NCI-H510A treated with DMSO at 0.1 percent for 48 hours (cell line): Measurements from ENCODE around the gene SESN2.

ENCODE experiments used
- DNase-seq: peaks from one replicate; lab custom pipeline; 2025; lab: John Stamatoyannopoulos, UW

SESN2 gene

GRCh38 chr1:28259252-28259933, at the start of gene SESN2:
Gene SESN2 (plus strand): TSS chr1:28259518. CDS start chr1:28259848, 330 bp downstream.
- peak; percentile 98 for DNase-seq

DNA sequence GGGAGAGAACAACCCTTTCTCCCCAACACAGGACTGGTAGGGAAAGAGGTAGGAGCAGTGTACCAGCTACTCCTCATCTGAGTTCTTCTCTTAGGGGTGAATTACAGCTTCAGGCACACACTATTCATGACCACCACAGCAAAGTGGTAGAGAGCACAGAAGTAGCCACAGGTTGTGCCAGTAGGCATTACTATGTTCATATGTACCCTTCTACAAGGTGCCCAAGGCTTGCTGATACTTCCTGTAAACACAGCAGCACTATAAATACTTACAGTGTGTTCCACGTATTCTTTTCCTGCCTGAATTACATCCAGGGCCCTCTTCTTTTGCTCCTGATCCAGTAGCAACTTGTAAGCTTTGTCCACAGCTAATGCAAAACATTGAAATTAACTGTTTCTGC, 49.6 kb upstream of the SESN2 start:
- DNase-seq = no peak

DNA sequence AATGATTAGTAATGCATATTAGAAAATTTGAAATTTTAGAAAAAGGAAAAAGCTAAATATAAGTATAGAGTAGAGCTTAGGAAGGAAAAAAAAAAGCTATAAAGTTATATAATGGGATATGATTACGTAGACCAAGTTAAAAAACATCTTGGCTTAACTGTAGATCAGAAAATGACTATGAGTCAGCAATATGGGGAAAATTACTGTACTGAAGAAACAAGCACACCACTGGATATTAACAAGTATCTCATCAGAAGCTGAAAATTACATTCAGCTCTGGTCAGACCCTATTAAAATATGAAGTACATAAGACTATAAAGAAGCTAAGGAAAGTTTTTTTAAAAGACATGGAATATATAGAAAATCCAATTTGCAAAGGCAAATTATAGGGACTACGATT, 46.0 kb upstream of the SESN2 start:
- DNase-seq = no peak

GRCh38 chr1:28229089-28229488, 30.2 kb upstream of the SESN2 start:
- DNase-seq = no peak

DNA sequence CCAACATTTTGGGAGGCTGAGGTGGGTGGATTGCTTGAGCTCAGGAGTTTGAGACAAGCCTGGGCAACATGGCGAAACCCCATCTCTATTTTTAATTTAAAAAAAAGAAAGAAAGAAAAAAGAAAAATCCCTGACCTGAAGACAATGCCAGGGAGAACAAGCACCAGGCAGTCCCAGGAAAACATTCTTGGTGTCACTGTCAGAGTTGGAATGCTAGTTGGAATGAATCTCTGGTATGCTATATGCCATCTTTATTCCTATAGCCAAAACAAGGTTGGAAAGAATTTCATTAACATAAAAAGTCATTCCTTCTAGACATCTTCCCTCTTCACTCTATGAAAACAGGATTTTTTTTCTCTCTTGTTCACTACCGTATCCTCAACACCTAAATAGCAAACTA, 29.3 kb upstream of the SESN2 start:
- no peak for DNase-seq

GRCh38 chr1:28232558-28233263, 26.6 kb upstream of the SESN2 start, which contains the start of gene DNAJC8:
Gene DNAJC8 (minus strand): TSS chr1:28233029. CDS start chr1:28232998, 31 bp downstream.
- DNase-seq = peak; percentile 99

DNA sequence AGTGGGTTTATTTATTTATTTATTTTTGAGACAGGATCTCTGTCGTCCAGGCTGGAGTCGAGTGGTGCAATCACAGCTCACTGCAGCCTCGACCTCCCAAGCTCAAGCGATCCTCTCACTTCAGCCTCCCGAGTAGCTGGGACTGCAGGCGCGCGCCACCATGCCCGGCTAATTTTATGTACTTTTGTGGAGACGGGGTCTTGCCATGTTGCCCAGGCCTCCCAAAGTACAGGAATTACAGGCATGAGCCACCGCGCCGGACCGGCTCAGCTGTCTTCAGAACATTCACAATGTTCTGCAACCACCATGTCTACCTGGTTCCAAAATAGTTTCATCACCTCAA, 26.1 kb upstream of the SESN2 start:
- no peak for DNase-seq

- peak; percentile 100 for DNase-seq
Observed at GRCh38 chr1:28235755-28236655, 23.3 kb upstream of the SESN2 start, which contains the start of gene ATP5IF1. Gene ATP5IF1 (plus strand): TSS chr1:28236124. CDS start chr1:28236184, 60 bp downstream.

- DNase-seq = no peak
Observed at GRCh38 chr1:28236656-28237322, 22.5 kb upstream of the SESN2 start.

GRCh38 chr1:28239004-28239403, 20.3 kb upstream of the SESN2 start:
- DNase-seq = no peak

DNA sequence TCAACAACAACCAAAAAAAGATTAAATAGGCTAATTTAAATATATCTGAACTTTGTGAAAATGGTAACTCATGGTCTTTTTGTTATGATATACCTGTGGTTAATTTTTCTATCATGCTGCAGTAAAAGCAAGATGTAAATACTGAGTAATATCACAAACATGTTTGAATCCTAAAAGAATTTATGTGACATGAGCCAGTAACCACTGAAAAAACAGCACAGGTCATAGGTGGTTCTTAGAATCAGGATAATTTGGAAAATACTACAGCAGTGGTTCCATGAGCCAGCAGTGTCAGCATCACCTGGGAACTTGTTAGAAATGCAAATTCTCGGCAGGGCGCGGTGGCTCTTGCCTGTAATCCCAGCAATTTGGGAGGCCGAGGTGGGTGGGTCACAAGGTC, 19.3 kb upstream of the SESN2 start:
- DNase-seq = no peak

- DNase-seq = no peak
Observed at GRCh38 chr1:28241638-28242241, 17.6 kb upstream of the SESN2 start.

- no peak for DNase-seq
Observed at GRCh38 chr1:28243685-28244311, 15.5 kb upstream of the SESN2 start.

DNA sequence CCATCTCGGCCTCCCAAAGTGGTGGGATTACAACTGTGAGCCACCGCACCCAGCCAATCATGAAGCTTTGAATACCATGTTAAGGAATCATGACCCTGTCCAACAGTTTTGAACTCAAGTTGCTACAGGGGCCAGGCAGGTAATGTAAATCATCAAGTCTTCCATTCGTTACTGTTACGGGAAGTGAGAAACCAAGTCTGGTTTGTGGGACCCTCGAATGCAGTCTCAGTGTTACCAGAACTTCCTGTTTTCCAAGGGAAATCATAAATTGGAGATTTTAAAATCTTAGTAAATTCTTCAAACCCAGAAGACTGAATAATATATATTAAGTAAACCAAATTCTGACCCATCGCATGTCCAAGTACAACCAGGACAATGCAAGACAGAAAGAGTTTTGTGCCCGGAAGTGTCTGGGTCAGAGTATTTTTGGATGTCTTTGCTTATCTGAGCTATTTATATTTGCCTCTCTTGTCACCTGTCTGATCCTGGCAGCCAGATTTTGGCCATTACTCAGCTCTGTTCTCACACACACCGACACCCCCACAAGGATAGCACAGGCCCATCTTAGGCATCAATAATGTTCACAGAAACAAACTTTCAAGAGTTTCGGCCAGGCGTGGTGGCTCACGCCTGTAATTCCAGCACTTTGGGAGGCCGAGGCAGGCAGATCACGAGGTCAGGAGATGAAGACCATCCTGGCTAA, 14.6 kb upstream of the SESN2 start:
- no peak for DNase-seq

- DNase-seq = peak; percentile 71
Observed at GRCh38 chr1:28246427-28246832, 12.9 kb upstream of the SESN2 start.

DNA sequence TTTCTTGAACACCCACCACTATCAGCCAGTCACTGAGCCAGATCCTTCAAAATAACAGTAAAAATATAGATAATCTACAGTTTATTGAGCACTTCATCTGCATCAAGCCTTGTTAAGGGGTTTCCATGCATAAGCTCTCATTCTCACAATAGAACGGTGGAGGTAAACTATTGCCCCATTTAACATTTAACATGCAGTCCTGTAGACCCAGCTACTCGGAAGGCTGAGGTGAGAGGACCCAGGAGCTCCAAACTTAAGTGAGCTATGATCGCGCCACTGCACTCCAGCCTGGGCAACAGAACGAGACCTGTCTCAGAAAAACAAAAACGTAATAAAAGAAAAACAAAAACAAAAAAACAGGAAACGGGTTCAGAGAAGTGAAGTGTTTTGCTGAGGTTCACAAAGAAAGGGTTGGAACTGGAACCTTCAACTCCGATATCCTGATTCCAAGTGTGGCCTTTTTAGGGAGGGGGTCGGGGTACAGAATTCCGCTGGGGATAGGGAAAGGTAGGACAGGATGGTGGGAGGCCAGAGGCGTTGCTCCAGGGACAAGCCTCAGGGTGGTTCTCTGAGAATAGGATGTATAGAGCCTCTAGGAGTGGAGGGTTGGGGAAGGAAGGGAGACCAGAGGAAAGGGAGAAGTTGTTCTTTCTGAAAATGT, 11.6 kb upstream of the SESN2 start:
- no peak for DNase-seq

GRCh38 chr1:28248273-28249012, 10.9 kb upstream of the SESN2 start:
- peak; percentile 89 for DNase-seq

GRCh38 chr1:28249013-28249865, 10.1 kb upstream of the SESN2 start:
- DNase-seq = peak; percentile 80
